ENCODE results near the gene SKOR2. TPM values are rescaled to one million over a fixed set of nuclear protein-coding genes. Genes with fewer than 3 reads are reported as not detected.

The SKOR2 gene
- total and polyA plus RNA-seq, 5 donors = not detected

DNA sequence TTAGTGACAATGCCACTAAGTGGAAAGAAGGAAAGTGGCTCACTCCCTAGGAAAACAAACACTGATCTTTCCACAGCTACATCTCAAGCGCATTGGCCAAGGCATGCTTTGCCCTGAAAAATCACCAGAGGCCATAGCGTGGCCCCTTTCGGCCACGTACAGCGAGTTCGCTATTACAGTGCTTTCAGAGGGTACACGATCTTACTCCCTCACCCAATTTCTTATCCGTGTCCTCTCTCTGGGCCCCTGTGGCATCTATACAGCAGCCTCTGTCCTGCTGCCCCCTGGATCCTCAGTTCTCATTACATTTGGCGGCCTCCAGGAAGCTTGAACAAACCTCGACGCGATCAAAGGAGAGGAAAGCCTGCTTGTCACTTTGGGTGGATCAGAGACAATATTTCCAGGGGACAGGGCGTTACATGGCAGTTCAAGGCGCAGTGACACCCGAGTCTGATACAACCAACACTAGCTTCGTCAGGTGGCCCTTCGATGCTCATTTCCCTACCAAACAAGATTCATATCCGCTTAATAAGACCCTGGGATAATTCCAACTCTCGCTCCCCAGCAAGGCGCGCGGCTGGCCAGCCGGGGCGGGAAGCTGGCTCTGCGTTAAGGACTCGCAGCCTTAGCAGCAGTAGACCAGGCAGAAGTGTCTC, 941 bp downstream of the SKOR2 start:
- H3K4me3 ChIP-seq (ENCODE audit: low read length) = no peak overlapping the region
- no peaks in the 10 kb centered on the region for H3K27me3 ChIP-seq (ENCODE audit: control insufficient read depth, insufficient read depth)
- no peaks in the 10 kb centered on the region for H3K4me1 ChIP-seq (ENCODE audit: control insufficient read depth, insufficient read depth, low read length)
- ATAC-seq = no peak
- H3K9me3 ChIP-seq (ENCODE audit: control insufficient read depth, low read length) = no peaks in the 10 kb centered on the region
- no peak for DNase-seq
- intact Hi-C loops (cut with DNase I) = no loop called here
- no peak overlapping the region for H3K27ac ChIP-seq (ENCODE audit: low read length)
- WGBS = 3% methylated on average over 26 of the region's 26 CpGs

DNA sequence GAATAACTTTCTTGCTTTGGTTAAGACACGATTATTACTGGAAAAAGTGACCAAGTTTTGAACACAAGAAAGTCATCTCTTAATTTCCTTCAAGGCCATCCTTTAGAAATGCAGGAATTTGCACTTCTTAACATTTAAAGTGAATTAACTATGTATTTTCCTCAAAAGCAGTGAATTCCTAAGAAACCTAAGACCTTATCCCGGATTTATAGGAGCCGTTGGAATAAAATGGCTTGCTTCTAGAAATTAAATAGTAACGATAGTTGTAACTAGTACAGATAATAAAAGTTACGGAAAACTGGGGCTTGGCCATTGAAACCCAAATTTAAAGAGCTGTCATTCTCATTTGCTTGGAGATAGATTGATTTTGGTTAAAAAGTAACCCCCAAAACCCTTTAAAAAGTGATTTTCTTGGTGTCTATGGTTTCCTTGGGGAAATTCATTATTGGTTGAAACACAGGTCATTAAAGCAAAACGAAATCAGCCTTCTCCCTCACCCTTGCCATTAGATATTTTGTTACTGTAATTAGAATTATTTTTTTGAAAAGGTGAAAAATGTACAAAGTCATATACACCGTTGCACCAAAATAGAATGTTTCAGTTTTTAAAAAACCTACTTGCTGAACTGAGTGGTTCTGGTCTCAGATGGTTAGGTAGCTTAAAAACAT, 2.0 kb downstream of the SKOR2 start:
- WGBS = 5% methylated on average over 7 of the region's 7 CpGs
- H3K4me1 ChIP-seq (ENCODE audit: control insufficient read depth, insufficient read depth, low read length) = no peaks in the 10 kb centered on the region
- ATAC-seq = no peak
- H3K9me3 ChIP-seq (ENCODE audit: control insufficient read depth, low read length) = no peaks in the 10 kb centered on the region
- no peak overlapping the region for H3K4me3 ChIP-seq (ENCODE audit: low read length)
- no peak for DNase-seq
- no peak overlapping the region for H3K27ac ChIP-seq (ENCODE audit: low read length)
- H3K27me3 ChIP-seq (ENCODE audit: control insufficient read depth, insufficient read depth) = no peaks in the 10 kb centered on the region
- intact Hi-C loops (cut with DNase I) = no loop called here

DNA sequence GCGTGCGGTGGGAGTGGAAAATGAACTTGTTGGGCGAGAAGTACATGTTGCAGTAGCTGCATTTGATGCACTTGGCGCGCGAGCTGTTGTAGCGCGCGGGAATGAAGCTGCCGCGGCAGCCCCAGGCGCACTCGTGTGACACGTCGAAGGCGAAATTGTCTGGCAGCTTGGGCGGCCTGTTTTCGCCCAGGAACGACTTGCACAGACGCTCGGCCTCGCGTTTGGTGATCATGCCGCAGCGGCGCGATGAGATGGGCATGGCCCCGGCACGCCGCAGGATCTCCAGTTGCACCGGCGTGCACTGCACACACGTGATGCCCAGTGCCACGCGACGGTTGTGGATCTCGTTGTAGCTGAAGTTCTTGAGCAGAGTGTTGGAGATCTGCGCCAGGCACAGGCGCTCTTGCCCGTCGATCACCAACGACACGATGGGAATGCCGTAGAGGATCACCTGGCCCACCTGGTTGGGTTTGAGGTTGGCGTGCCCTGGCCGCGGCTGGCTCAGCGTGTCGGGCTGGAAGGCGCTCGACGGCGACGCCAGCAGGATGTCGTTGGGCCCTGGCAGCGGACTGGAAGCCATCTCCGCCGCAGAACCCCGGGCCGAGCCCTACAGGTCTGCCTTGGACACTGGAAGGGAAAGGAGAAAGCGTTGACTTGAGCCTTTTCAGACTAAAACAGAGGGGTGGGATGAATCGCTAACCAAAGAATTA, 2.7 kb downstream of the SKOR2 start:
- no peak for ATAC-seq
- intact Hi-C loops (cut with DNase I) = no loop called here
- no peaks in the 10 kb centered on the region for H3K27me3 ChIP-seq (ENCODE audit: control insufficient read depth, insufficient read depth)

DNA sequence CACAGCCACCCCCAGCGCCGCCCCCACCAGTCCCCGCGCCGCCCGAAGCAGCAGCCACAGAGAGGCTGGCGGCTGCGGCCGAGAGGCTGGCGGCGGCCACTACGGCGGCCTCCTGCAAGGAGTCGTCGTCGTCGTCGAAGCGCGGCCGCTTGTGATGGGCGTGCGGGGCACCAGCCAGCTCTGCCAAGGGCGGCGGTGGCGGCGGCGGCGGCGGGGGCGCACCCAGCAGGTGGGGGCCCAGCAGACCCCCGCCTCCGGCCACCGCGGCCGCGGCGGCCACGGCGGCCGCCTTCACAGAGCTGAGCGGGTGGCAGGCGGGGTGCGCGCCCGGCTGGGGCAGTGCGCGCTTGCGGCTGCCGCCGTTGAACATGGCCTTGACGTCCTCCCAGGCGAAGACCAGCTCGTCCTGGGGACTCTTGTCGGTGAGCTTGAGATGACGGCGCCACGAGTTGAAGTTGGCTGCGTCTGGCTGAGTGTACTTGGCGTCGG, 3.3 kb downstream of the SKOR2 start:
- Histone ChIP-seq H3K27ac (ENCODE audit: low read length) (no peak overlapping the region), H3K4me3 (ENCODE audit: low read length) (no peak overlapping the region), H3K9me3 (ENCODE audit: control insufficient read depth, low read length) (no peaks in the 10 kb centered on the region), H3K4me1 (ENCODE audit: control insufficient read depth, insufficient read depth, low read length) (no peaks in the 10 kb centered on the region), H3K27me3 (ENCODE audit: control insufficient read depth, insufficient read depth) (no peaks in the 10 kb centered on the region)
- ATAC-seq (no peak), DNase-seq (no peak)
- intact Hi-C loops (cut with DNase I) = no loop called here
- 3% methylated on average over 61 of the region's 61 CpGs for WGBS

More for the DNA sequence above, 2.7 kb downstream of the SKOR2 start:
- H3K4me1 ChIP-seq (ENCODE audit: control insufficient read depth, insufficient read depth, low read length) = no peaks in the 10 kb centered on the region
- no peak overlapping the region for H3K27ac ChIP-seq (ENCODE audit: low read length)
- no peak for DNase-seq
- 5% methylated on average over 62 of the region's 62 CpGs for WGBS
- H3K9me3 ChIP-seq (ENCODE audit: control insufficient read depth, low read length) = no peaks in the 10 kb centered on the region
- no peak overlapping the region for H3K4me3 ChIP-seq (ENCODE audit: low read length)

DNA sequence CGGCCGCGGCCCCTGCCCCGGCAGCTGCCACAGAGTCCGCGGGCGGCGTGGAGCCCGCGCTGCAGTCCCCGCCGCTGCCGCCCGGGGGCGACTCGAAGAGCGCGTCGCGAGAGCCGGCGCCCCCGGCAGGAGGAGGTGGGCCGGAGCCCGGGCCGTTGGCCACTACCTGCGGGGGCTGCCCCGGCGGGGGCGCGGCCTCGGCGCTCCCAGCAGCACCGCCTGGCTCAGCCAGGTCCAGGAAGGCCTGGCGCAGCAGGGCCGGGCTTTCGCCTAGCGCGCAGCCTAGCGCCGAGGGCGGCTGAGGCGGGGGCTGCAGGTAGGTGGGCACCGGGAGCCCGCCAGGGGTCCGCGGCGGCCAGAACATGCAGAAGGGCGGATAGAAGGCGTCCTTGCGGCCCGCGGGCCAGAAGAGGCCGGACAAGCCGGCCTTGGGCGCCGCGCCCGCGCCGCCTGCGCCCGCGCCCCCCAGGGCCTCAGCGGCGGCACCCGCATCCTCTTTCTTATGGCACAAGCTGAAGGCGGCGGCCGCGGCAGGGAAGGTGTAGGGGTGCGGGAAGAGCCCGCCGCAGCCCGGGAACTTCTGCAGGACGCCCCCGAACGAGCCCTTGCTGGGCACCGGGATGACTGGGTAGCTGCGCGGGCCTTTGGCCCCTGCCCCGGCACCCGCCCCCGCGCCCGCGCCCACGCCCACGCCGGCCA, 3.9 kb downstream of the SKOR2 start:
- Histone ChIP-seq H3K4me1 (ENCODE audit: control insufficient read depth, insufficient read depth, low read length) (no peaks in the 10 kb centered on the region), H3K27ac (ENCODE audit: low read length) (no peak overlapping the region), H3K9me3 (ENCODE audit: control insufficient read depth, low read length) (no peaks in the 10 kb centered on the region), H3K27me3 (ENCODE audit: control insufficient read depth, insufficient read depth) (no peaks in the 10 kb centered on the region), H3K4me3 (ENCODE audit: low read length) (peak overlapping the region; percentile 15)
- ATAC-seq = no peak
- intact Hi-C loops (cut with DNase I) = no loop called here
- WGBS = 3% methylated on average over 88 of the region's 90 CpGs
- DNase-seq = no peak

DNA sequence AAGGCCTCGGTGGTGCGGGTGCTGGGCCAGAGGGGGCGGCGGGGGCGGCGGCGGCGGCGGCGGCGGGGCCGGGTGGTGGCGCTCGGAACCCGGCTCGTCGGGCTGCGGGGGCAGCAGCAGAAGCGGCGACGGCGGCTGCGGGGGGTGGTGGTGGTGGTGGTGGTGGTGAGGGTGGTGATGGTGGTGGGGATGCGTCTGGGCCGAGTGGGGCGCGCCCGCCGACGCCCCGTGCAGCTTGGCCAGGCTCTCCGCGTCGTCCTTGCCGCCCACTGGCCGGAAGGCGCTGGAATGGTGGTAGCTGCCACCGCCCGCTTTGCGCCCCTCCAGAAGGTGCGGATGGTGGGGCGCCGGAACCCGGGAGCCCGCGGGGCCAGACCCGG, 4.4 kb downstream of the SKOR2 start:
- Histone ChIP-seq H3K4me1 (ENCODE audit: control insufficient read depth, insufficient read depth, low read length) (no peaks in the 10 kb centered on the region), H3K27ac (ENCODE audit: low read length) (no peak overlapping the region), H3K27me3 (ENCODE audit: control insufficient read depth, insufficient read depth) (no peaks in the 10 kb centered on the region), H3K9me3 (ENCODE audit: control insufficient read depth, low read length) (no peaks in the 10 kb centered on the region), H3K4me3 (ENCODE audit: low read length) (peak overlapping the region; percentile 15)
- ATAC-seq = no peak
- no peak for DNase-seq
- intact Hi-C loops (cut with DNase I) = no loop called here
- WGBS = 2% methylated on average over 47 of the region's 47 CpGs

DNA sequence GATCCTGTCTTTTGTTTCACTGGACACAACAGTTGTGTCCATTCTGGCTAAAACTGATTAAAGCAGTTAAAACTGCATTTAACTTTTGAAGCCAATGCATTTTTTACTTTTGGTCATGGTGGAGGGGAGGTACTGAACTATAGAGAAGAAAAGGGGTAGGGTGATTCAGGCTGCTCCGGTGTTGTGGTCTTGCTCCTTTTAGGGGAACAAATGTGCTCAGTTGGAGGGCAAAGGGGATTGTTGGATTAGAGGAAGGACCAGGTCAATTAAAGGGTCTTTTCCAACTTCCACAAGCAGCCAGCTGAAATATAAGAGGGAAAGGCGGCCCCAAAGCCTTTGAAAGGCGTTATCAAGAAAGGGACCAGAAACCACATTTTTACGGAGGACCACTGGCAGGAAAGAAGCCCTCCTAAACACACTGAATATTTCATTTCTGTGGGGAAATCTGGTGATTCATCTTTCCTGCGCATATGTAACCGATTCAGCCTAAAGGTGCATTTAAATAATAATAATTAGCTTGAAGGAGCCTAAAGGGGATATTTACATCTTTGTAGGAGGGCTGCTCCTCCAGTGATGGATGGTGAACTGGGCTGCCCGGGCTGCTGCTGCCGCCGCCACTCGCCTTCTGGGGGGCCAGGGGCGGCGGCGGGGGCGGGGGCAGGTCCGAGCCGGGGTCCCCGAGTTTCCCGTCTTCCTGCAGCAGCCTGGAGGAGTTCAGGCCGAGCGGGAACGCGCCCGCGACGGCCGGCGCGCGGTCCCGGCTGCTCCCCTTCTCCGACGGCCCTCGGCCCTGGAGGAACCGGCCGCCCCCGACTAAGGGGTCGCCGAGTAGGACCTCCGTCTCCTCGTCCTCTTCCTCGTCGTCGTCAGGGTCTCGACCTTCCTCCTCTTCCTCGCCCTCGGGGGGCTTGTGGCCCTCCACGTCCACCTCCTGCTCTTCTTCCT, 5.2 kb downstream of the SKOR2 start:
- Histone ChIP-seq H3K4me1 (ENCODE audit: control insufficient read depth, insufficient read depth, low read length) (no peaks in the 10 kb centered on the region), H3K4me3 (ENCODE audit: low read length) (no peak overlapping the region), H3K27me3 (ENCODE audit: control insufficient read depth, insufficient read depth) (no peaks in the 10 kb centered on the region), H3K27ac (ENCODE audit: low read length) (no peak overlapping the region), H3K9me3 (ENCODE audit: control insufficient read depth, low read length) (no peaks in the 10 kb centered on the region)
- intact Hi-C loops (cut with DNase I) = no loop called here
- 2% methylated on average over 47 of the region's 47 CpGs for WGBS
- DNase-seq = no peak
- ATAC-seq = no peak

DNA sequence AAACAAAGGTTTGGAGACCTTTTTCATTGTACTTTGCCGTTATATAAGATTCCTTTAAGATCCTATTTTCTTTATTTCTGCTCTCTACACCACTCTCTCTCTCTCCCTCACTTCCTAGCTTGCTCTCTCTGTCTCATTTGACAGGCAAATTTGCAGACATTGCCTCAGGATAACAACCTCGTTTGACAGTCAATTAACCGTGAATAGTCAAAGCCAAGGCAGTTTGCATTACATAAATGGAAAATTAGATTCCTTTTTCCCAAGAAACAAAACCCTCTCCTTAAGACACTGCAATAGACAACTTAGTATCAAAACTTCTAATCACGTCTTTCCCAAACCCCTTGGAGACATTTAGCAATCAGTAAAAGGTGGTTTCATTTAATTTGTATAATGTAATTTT, 7.4 kb downstream of the SKOR2 start:
- Histone ChIP-seq H3K9me3 (ENCODE audit: control insufficient read depth, low read length) (no peaks in the 10 kb centered on the region), H3K4me1 (ENCODE audit: control insufficient read depth, insufficient read depth, low read length) (no peaks in the 10 kb centered on the region), H3K27ac (ENCODE audit: low read length) (no peak overlapping the region), H3K4me3 (ENCODE audit: low read length) (no peak overlapping the region), H3K27me3 (ENCODE audit: control insufficient read depth, insufficient read depth) (no peaks in the 10 kb centered on the region)
- DNase-seq (no peak), ATAC-seq (no peak)
- WGBS = 16% methylated on average over 4 of the region's 4 CpGs
- intact Hi-C loops (cut with DNase I) = no loop called here

DNA sequence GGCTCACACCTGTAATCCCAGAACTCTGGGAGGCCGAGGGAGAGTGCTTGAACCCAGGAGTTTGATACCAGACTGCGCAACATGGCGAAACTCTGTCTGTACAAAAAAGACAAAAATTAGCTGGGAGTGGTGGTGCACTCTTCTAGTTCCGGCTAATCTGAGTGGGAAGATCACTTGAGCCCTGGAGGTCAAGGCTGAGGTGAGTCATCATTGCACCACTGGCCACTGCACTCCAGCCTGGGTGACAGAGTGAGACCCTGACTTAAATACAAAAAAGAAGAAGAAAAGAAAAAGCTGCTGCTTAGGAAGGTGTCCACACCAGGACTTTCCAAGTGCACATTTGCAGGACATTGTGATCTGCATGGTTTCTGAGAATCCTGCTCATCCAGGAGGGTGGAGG, 16.4 kb downstream of the SKOR2 start:
- Histone ChIP-seq H3K4me1 (ENCODE audit: control insufficient read depth, insufficient read depth, low read length) (no peaks in the 10 kb centered on the region), H3K27ac (ENCODE audit: low read length) (no peak overlapping the region), H3K4me3 (ENCODE audit: low read length) (no peak overlapping the region), H3K9me3 (ENCODE audit: control insufficient read depth, low read length) (no peaks in the 10 kb centered on the region), H3K27me3 (ENCODE audit: control insufficient read depth, insufficient read depth) (no peaks in the 10 kb centered on the region)
- no peak for DNase-seq
- 82% methylated on average over 4 of the region's 4 CpGs for WGBS
- intact Hi-C loops (cut with DNase I) = no loop called here
- ATAC-seq = no peak

DNA sequence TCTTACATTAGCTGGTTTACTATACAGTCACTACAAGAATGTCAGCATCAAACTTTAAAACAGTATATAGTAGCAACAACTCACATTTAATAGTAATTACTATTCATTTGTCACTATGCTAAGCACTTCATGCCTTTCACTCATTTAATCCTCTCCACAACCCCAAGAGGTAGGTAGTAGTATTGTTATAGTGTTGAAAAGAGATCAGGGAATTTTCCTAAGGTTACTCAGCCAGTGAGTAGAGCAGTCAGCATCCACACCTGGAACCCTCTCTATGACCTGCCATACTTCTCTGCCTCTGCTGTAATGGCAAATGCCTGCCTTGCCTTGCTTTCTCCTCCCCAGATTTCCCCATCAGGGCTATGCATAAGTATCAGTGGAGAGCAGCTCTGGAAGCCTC, 24.8 kb downstream of the SKOR2 start:
- Histone ChIP-seq H3K4me1 (ENCODE audit: control insufficient read depth, insufficient read depth, low read length) (no peaks in the 10 kb centered on the region), H3K9me3 (ENCODE audit: control insufficient read depth, low read length) (no peaks in the 10 kb centered on the region), H3K27me3 (ENCODE audit: control insufficient read depth, insufficient read depth) (no peaks in the 10 kb centered on the region), H3K27ac (ENCODE audit: low read length) (no peak overlapping the region), H3K4me3 (ENCODE audit: low read length) (no peak overlapping the region)
- ATAC-seq (no peak), DNase-seq (no peak)
- intact Hi-C loops (cut with DNase I) = no loop called here
